Measurements from ENCODE around the gene RASAL2. TPM values are rescaled to one million over a fixed set of nuclear protein-coding genes. Genes with fewer than 3 reads are reported as not detected.

The RASAL2 gene
- total RNA-seq, 1 experiment from 2014 or later: 56.9 TPM

DNA sequence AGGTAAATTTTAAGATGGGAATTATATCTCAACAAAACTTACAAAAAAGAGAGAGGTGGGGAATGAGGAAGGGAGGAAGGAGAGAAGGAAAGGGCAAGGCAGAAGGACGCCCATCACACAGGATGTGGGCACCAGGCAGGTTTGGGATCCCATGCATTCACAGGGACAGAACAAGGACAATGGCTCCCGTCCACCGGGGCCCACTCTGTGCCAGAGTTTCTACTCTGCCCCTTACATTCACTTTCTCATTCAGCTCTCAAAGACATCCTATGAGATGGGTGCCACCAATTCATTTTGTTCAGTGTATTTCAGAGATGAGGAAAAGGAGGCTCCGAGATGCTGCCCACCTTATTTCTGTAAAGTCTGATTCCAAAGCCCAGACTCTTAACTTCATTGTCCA is 395.5 kb downstream of the RASAL2 start:
- DNase-seq (ENCODE audit: unreplicated experiment): no peak
- POLR2A ChIA-PET: no interaction called here
- CTCF ChIA-PET: interaction anchor here (0.7 to 9.3 kb wide), 5 partner anchors 11 to 1781 kb away, joined by 3 to 92 read pairs (median 4); no protein-coding TSS in a partner anchor
- H3K27me3 Mint-ChIP-seq (ENCODE audit: insufficient read depth, unreplicated experiment): no peaks in the 10 kb centered on the region
- H3K4me3 Mint-ChIP-seq (ENCODE audit: unreplicated experiment): no peak overlapping the region
- H3K4me1 Mint-ChIP-seq (ENCODE audit: insufficient read depth, unreplicated experiment): no peaks in the 10 kb centered on the region
- H3K9me3 Mint-ChIP-seq (ENCODE audit: unreplicated experiment): no peaks in the 10 kb centered on the region
- H3K36me3 Mint-ChIP-seq (ENCODE audit: insufficient read depth, unreplicated experiment): peaks cover 5% of the 10 kb centered on the region
- intact Hi-C loops (cut with micrococcal nuclease): no loop called here
- TF ChIP-seq, protein P1, sequence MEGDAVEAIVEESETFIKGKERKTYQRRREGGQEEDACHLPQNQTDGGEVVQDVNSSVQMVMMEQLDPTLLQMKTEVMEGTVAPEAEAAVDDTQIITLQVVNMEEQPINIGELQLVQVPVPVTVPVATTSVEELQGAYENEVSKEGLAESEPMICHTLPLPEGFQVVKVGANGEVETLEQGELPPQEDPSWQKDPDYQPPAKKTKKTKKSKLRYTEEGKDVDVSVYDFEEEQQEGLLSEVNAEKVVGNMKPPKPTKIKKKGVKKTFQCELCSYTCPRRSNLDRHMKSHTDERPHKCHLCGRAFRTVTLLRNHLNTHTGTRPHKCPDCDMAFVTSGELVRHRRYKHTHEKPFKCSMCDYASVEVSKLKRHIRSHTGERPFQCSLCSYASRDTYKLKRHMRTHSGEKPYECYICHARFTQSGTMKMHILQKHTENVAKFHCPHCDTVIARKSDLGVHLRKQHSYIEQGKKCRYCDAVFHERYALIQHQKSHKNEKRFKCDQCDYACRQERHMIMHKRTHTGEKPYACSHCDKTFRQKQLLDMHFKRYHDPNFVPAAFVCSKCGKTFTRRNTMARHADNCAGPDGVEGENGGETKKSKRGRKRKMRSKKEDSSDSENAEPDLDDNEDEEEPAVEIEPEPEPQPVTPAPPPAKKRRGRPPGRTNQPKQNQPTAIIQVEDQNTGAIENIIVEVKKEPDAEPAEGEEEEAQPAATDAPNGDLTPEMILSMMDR (IDR thresholded peaks at IDR 0.05; ENCODE audit: unreplicated experiment): no peak
- BruUV-seq (replicated peaks): no TSS peak
- H3K27ac Mint-ChIP-seq (ENCODE audit: low read depth, unreplicated experiment): no peak overlapping the region

DNA sequence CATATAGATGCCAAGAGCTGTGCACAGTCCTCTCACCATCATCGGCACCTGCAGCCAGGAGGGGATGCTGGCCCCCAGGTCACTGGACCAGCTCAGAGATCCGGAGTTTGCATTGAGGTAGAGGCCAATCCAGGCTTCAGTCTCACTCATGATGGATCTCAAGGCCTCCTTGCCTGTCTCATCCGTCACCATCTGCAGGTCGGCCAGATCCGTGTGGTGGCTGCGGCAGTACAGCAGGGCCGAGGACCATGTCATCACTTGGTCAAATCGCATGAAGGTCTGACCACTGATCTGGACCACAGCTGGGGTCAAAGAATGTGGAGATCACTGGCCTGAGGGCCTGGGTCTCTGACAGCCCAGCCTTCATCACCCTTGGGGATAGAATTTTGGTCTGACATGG is 396.2 kb downstream of the RASAL2 start:
- DNase-seq (ENCODE audit: unreplicated experiment): no peak
- H3K27me3 Mint-ChIP-seq (ENCODE audit: insufficient read depth, unreplicated experiment): no peaks in the 10 kb centered on the region
- H3K4me3 Mint-ChIP-seq (ENCODE audit: unreplicated experiment): no peak overlapping the region
- H3K27ac Mint-ChIP-seq (ENCODE audit: low read depth, unreplicated experiment): no peak overlapping the region
- intact Hi-C loops (cut with micrococcal nuclease): no loop called here
- H3K4me1 Mint-ChIP-seq (ENCODE audit: insufficient read depth, unreplicated experiment): no peaks in the 10 kb centered on the region
- ChIA-PET POLR2A (no interaction called here), CTCF (interaction anchor here (0.8 to 9.3 kb wide), 3 partner anchors 11 to 42 kb away, joined by 3 to 92 read pairs (median 4); no protein-coding TSS in a partner anchor)
- peaks cover 5% of the 10 kb centered on the region for H3K36me3 Mint-ChIP-seq (ENCODE audit: insufficient read depth, unreplicated experiment)
- TF ChIP-seq, protein P1 (IDR thresholded peaks at IDR 0.05; ENCODE audit: unreplicated experiment): no peak
- BruUV-seq (replicated peaks): no TSS peak
- H3K9me3 Mint-ChIP-seq (ENCODE audit: unreplicated experiment): no peaks in the 10 kb centered on the region

DNA sequence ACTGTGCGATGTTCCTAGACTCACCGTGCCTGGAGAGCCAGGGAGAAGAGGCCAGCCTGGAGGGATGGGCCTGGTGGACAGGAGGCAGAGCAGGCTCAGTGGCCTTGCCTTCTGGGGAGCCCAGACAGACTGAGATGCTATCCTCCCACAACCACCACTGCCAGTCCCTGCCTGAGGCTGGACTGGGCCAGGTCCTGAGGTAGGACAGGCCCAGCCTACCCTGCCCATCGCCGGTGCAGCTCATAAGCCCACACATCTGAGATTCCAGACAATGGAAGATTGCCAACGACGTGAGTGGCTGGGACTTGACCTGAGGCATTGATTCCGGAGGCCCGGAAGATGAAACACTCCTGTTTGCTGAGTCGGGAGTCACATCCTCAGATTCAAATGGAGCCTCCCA is 397.1 kb downstream of the RASAL2 start:
- intact Hi-C loops (cut with micrococcal nuclease): no loop called here
- Mint-ChIP-seq H3K27ac (ENCODE audit: low read depth, unreplicated experiment) (no peak overlapping the region), H3K36me3 (ENCODE audit: insufficient read depth, unreplicated experiment) (no peaks in the 10 kb centered on the region), H3K4me3 (ENCODE audit: unreplicated experiment) (no peak overlapping the region), H3K27me3 (ENCODE audit: insufficient read depth, unreplicated experiment) (no peaks in the 10 kb centered on the region), H3K4me1 (ENCODE audit: insufficient read depth, unreplicated experiment) (no peaks in the 10 kb centered on the region), H3K9me3 (ENCODE audit: unreplicated experiment) (no peaks in the 10 kb centered on the region)
- no TSS peak for BruUV-seq (replicated peaks)
- TF ChIP-seq, protein P1 (IDR thresholded peaks at IDR 0.05; ENCODE audit: unreplicated experiment): no peak
- CTCF ChIA-PET: interaction anchor here (0.6 to 9.3 kb wide), 3 partner anchors 10 to 566 kb away, joined by 3 to 92 read pairs (median 3); no protein-coding TSS in a partner anchor
- no peak for DNase-seq (ENCODE audit: unreplicated experiment)
- POLR2A ChIA-PET: interaction anchor here (0.6 kb wide), 1 partner anchor 148 kb away, joined by 3 read pairs; no protein-coding TSS in a partner anchor

DNA sequence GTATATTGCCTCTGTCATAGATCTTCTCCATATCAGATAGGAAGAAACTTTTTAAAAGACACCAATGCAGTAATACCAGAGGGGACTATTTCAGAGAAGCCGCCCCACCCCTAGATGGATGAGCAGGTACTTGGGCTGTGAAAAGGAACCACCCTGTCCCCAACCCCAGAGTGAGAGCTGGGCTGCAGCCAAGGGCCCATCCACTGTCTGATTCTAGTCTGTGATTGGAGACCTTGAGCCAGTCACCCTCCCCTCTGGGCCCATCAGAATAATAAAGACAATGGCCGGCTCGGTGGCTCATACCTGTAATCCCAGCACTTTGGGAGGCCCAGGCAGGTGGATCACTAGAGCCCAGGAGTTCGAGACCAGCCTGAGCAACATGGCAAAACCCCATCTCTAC is 397.8 kb downstream of the RASAL2 start:
- Mint-ChIP-seq H3K27me3 (ENCODE audit: insufficient read depth, unreplicated experiment) (no peaks in the 10 kb centered on the region), H3K4me3 (ENCODE audit: unreplicated experiment) (no peak overlapping the region), H3K4me1 (ENCODE audit: insufficient read depth, unreplicated experiment) (no peaks in the 10 kb centered on the region), H3K9me3 (ENCODE audit: unreplicated experiment) (no peaks in the 10 kb centered on the region), H3K27ac (ENCODE audit: low read depth, unreplicated experiment) (no peak overlapping the region), H3K36me3 (ENCODE audit: insufficient read depth, unreplicated experiment) (no peaks in the 10 kb centered on the region)
- POLR2A ChIA-PET: interaction anchor here (1.2 kb wide), 1 partner anchor 27 kb away, joined by 3 read pairs; no protein-coding TSS in a partner anchor
- no TSS peak for BruUV-seq (replicated peaks)
- no peak for DNase-seq (ENCODE audit: unreplicated experiment)
- TF ChIP-seq, protein P1 (IDR thresholded peaks at IDR 0.05; ENCODE audit: unreplicated experiment): no peak
- intact Hi-C loops (cut with micrococcal nuclease): no loop called here
- CTCF ChIA-PET: interaction anchor here (0.7 to 9.3 kb wide), 3 partner anchors 9 to 1350 kb away, joined by 3 to 92 read pairs (median 7); no protein-coding TSS in a partner anchor

Data from MCF 10A (cell line).